HFF-Myc (cell line): ENCODE measurements around the gene NFATC2.

Source experiments
- DNase-seq: peaks from one replicate; pipeline ENCODE4 v3.0.0-alpha.2; 2011; ENCODE audit warnings: low read depth; ENCODE audit errors: extremely low read depth
- H3K4me3 ChIP-seq: replicated peaks from 2 replicates; pipeline ENCODE4 v1.5.1; 2011; ENCODE audit warnings: low read depth, mild to moderate bottlenecking, control low read depth, low read length
- CTCF ChIP-seq: IDR thresholded peaks from 2 replicates; pipeline ENCODE4 v1.5.1; 2012; ENCODE audit warnings: mild to moderate bottlenecking, low read depth, low read length, control low read depth; ENCODE audit errors: missing control alignments

The NFATC2 gene

DNA sequence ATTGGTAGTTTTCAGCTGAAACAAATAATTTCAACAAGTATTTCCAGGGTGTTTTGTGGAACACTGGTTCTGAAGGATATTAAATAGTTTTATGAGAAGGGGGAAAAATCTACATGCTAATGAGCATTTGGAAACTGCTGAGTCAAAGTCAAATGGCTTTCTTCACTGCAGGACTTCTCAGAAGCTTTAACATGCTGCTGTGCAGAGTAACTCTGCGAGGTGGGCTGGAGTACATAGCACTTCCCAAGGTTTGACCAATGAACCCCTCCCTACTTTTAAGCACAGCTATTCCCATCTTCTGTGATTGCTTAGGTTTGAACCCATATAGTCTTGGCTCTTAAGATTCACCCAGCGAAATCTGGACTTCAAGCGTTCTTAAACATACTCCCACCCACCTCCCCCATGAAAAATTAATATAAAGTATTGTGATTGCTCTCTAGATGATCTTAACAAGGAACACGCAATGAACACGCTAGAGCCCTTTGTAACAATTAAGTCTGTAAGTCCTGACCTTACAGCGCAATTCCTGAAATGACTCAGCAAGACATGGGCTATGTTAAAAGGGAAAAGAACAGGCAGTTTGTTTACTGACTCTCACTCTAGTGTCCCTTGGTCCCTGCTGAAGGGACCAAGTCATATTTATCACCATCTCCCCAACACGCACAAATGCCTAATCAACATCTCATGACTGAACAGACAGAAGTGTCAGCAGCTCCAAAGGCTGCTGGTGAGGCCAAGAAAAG lies 105.2 kb downstream of the NFATC2 start:
- no peak for TF ChIP-seq CTCF
- no peak for DNase-seq
- no peak overlapping the region for H3K4me3 ChIP-seq

- no peak for TF ChIP-seq CTCF
- DNase-seq, result no peak
- H3K4me3 ChIP-seq, result no peak overlapping the region
Observed at GRCh38 chr20:51434580-51435247, 107.8 kb downstream of the NFATC2 start.

- TF ChIP-seq CTCF, result no peak
- no peak overlapping the region for H3K4me3 ChIP-seq
- no peak for DNase-seq
Observed at GRCh38 chr20:51434026-51434425, 108.5 kb downstream of the NFATC2 start.

DNA sequence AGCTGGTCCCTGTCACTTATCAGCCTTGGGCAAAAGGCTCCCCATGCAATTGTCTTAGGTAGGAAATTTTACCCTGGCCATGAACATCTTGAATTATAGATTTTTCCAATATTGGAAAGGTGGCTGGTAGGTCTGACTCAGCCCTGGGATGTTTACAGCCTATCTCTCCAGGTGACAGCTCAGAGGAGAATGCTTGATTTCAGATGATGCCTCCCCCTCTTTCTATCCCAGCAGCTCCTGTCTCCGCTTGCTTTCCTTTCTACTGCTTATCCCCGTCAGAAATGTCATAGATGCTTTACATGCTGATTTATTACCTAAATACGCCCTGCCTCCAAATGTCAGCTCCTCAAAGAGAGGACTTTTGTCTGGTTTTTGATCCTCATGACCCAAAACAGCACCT lies 109.6 kb downstream of the NFATC2 start:
- TF ChIP-seq CTCF, result no peak
- DNase-seq, result no peak
- H3K4me3 ChIP-seq, result no peak overlapping the region

- no peak for TF ChIP-seq CTCF
- H3K4me3 ChIP-seq, result no peak overlapping the region
- no peak for DNase-seq
Observed at GRCh38 chr20:51432251-51432784, 110.2 kb downstream of the NFATC2 start.

- TF ChIP-seq CTCF, result no peak
- no peak overlapping the region for H3K4me3 ChIP-seq
- DNase-seq, result no peak
Observed at GRCh38 chr20:51431321-51431720, 111.2 kb downstream of the NFATC2 start.
